CD4-positive, CD25-positive, alpha-beta regulatory T cell (primary cell): ENCODE data around the gene OR51V1. TPM values are rescaled to one million over a fixed set of nuclear protein-coding genes. Genes with fewer than 3 reads are reported as not detected.

Source experiments
- ATAC-seq, 2 donors: fragments of 150-1000 bp; cut with Tn5 transposase; one replicate each; pipeline ENCODE4 v1.10.0; 2021; ENCODE audit warnings: low read depth in 2 of 2, moderate number of reproducible peaks in 2 of 2, moderate library complexity in 1 of 2
- DNase-seq, 3 donors: peaks; one replicate each; pipeline versions ENCODE4 v3.0.0 to v3.0.0-alpha.2; 2012 to 2022; ENCODE audit warnings: mixed read lengths in 1 of 3
- H3K27ac ChIP-seq: one replicate; pipeline ENCODE4 v1.7.0; 2013; ENCODE audit warnings: mild to moderate bottlenecking, low read length; ENCODE audit not compliant: insufficient read depth, poor library complexity, severe bottlenecking
- H3K27me3 ChIP-seq: one replicate; pipeline ENCODE4 v1.7.0; 2013; ENCODE audit warnings: low read length; ENCODE audit not compliant: control insufficient read depth, insufficient read depth
- H3K36me3 ChIP-seq: one replicate; pipeline ENCODE4 v1.7.0; 2013; ENCODE audit warnings: mild to moderate bottlenecking, low read length, moderate library complexity; ENCODE audit not compliant: control insufficient read depth, insufficient read depth
- H3K4me1 ChIP-seq: 2 replicates; pipeline ENCODE4 v1.7.0; 2013; ENCODE audit warnings: mild to moderate bottlenecking, low read length; ENCODE audit not compliant: insufficient read depth, control insufficient read depth, poor library complexity, severe bottlenecking
- H3K4me3 ChIP-seq: one replicate; pipeline ENCODE4 v1.7.0; 2013; ENCODE audit warnings: low read depth, mild to moderate bottlenecking, low read length, moderate library complexity
- H3K9me3 ChIP-seq, 2 experiments: 1 replicate in 1 of 2; 2 replicates in 1 of 2; pipeline ENCODE4 v1.7.0; 2013; ENCODE audit warnings: low read length in 2 of 2, mild to moderate bottlenecking in 1 of 2, moderate library complexity in 1 of 2; ENCODE audit not compliant: control insufficient read depth in 2 of 2
- H3K27ac Mint-ChIP-seq, 3 donors: one replicate each; pipeline ENCODE4 v1.8.0; 2020 to 2022; ENCODE audit warnings: mild to moderate bottlenecking in 3 of 3, mixed read lengths in 3 of 3, moderate library complexity in 2 of 3
- H3K27me3 Mint-ChIP-seq: one replicate; pipeline ENCODE4 v1.8.0; 2022; ENCODE audit warnings: mild to moderate bottlenecking, mixed read lengths
- H3K36me3 Mint-ChIP-seq: one replicate; pipeline ENCODE4 v1.8.0; 2020; ENCODE audit warnings: mixed read lengths
- H3K4me1 Mint-ChIP-seq, 4 donors: one replicate each; pipeline ENCODE4 v1.8.0; 2020 to 2022; ENCODE audit warnings: mixed read lengths in 4 of 4, mild to moderate bottlenecking in 1 of 4
- H3K4me3 Mint-ChIP-seq, 4 donors: one replicate each; pipeline ENCODE4 v1.8.0; 2020 to 2022; ENCODE audit warnings: mild to moderate bottlenecking in 4 of 4, mixed read lengths in 4 of 4, moderate library complexity in 3 of 4
- H3K9me3 Mint-ChIP-seq, 7 donors: one replicate each; pipeline ENCODE4 v1.8.0; 2020 to 2022; ENCODE audit warnings: mixed read lengths in 7 of 7, mild to moderate bottlenecking in 3 of 7, moderate library complexity in 2 of 7
- polyA plus RNA-seq, 4 donors: library from polyadenylated mRNA; unstranded; fragments of 300-500 nt; fragmentation: Illumina TruSeq; gene quantifications; one replicate each; pipeline ENCODE4 v1.2.3, GENCODE V29; 2021
- total RNA-seq: library from RNA; stranded (reverse); gene quantifications from one replicate; pipeline ENCODE4 v1.2.3, GENCODE V29; 2022

The OR51V1 gene
- total and polyA plus RNA-seq, 5 donors from 2014 or later: not detected

DNA sequence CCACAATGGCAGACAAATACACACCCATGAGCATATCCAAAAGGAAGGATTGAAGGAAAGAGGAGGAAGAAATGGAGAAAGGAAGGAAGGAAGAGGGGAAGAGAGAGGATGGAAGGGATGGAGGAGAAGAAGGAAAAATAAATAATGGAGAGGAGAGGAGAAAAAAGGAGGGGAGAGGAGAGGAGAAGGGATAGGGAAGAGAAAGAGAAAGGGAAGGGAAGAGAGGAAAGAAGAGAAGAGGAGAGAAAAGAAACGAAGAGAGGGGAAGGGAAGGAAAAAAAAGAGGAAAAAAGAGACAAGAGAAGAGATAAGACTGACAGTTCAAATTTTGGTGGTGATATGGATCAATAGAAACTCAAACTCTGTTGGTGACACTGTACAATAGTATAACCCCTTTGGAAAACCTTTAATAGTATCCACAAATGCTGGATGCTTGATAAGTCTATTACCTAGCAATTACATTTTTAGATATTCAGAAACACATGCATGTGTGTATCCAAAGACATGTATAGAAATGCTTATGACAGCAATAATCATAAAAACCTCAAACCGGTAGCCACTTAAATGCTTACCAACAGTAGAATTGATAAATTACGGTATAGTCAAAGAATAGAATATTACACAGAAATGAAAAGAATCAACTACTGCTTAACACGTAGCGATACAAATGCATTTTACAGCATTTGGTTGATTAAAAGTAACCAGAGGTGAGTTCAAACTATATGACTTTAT, 35.0 kb upstream of the OR51V1 start:
- Histone ChIP-seq H3K4me3 (no peak overlapping the region), H3K36me3 (no peaks in the 10 kb centered on the region), H3K27me3 (no peaks in the 10 kb centered on the region), H3K27ac (no peak overlapping the region), H3K4me1 (no peaks in the 10 kb centered on the region), H3K9me3 (no peaks in the 10 kb centered on the region)
- no peak for DNase-seq
- H3K27me3 Mint-ChIP-seq: peaks cover 4% of the 10 kb centered on the region
- H3K36me3 Mint-ChIP-seq: no peaks in the 10 kb centered on the region
- no peak overlapping the region for H3K4me3 Mint-ChIP-seq
- H3K27ac Mint-ChIP-seq: no peak overlapping the region
- H3K9me3 Mint-ChIP-seq: peaks cover 0 to under 1% (median 0%) of the 10 kb centered on the region in 7 donors
- peaks cover 0 to 3% (median 0%) of the 10 kb centered on the region in 4 donors for H3K4me1 Mint-ChIP-seq
- no peak for ATAC-seq

DNA sequence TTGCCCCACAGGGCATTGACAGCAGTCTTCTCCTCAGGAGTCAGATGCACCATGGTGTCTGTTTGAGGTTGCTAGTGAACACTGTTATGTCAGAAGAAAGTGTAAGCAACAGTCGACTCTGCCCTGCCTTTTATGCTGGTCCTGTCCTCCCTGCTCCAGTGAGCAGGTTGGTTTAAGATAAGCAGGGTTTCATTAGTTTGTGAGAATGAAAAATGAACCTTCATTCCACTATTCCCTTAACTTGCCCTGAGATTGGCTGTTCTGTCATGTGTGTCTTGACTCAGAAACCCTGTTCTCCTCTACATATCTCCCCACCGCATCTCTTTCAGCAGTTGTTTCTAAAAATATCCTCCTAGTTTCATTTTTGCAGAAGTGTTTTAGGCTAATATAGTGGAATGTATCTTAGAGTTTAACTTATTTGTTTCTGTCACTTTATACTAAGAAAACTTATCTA, 33.9 kb upstream of the OR51V1 start, which contains the start of gene HBD:
HBD (minus strand) TSS at position 103 of the 454 bp plus-strand sequence; CDS start at position 53, 50 bp downstream.
- ATAC-seq: no peak
- H3K36me3 Mint-ChIP-seq: no peaks in the 10 kb centered on the region
- H3K27ac Mint-ChIP-seq: no peak within 1 kb of the TSS

DNA sequence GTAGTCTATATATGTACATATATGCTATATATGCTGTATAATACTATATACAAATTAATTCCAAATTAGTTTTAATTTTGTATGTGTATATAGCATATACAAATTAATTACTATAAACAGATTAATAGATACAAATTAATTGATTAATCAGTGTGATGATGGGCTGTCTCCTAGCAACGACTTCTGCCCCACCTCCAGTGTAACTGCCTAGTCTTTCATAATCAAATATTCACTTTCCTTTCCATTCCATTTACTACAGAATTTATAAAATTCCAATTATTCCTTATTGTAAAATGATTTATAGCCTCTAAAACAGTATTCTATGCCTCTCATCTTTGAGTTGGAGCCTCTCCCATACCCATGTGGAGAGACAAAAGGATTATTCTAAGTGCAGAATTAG, 32.8 kb upstream of the OR51V1 start:
- Mint-ChIP-seq H3K4me3 (no peak overlapping the region), H3K27ac (no peak overlapping the region), H3K9me3 (peaks cover 0 to 2% (median 0%) of the 10 kb centered on the region in 7 donors), H3K27me3 (peaks cover 5% of the 10 kb centered on the region), H3K4me1 (peaks cover 0 to 3% (median 0%) of the 10 kb centered on the region in 4 donors), H3K36me3 (no peaks in the 10 kb centered on the region)
- no peaks in the 10 kb centered on the region for H3K27me3 ChIP-seq
- H3K9me3 ChIP-seq: no peaks in the 10 kb centered on the region
- H3K4me3 ChIP-seq: no peak overlapping the region
- H3K4me1 ChIP-seq: no peaks in the 10 kb centered on the region
- H3K36me3 ChIP-seq: no peaks in the 10 kb centered on the region
- ATAC-seq (no peak), DNase-seq (no peak)
- no peak overlapping the region for H3K27ac ChIP-seq

More for the DNA sequence above, 33.9 kb upstream of the OR51V1 start, which contains the start of gene HBD:
- no peak within 1 kb of the TSS for H3K27ac ChIP-seq
- H3K27me3 ChIP-seq: no peaks in the 10 kb centered on the region
- H3K9me3 ChIP-seq: no peaks in the 10 kb centered on the region
- Mint-ChIP-seq H3K4me1 (peaks cover 0 to 3% (median 0%) of the 10 kb centered on the region in 4 donors), H3K27me3 (peaks cover 5% of the 10 kb centered on the region), H3K4me3 (no peak within 1 kb of the TSS), H3K9me3 (peaks cover 0 to 2% (median 0%) of the 10 kb centered on the region in 7 donors)
- H3K4me3 ChIP-seq: no peak within 1 kb of the TSS
- no peaks in the 10 kb centered on the region for H3K4me1 ChIP-seq
- H3K36me3 ChIP-seq: no peaks in the 10 kb centered on the region
- DNase-seq: no peak

DNA sequence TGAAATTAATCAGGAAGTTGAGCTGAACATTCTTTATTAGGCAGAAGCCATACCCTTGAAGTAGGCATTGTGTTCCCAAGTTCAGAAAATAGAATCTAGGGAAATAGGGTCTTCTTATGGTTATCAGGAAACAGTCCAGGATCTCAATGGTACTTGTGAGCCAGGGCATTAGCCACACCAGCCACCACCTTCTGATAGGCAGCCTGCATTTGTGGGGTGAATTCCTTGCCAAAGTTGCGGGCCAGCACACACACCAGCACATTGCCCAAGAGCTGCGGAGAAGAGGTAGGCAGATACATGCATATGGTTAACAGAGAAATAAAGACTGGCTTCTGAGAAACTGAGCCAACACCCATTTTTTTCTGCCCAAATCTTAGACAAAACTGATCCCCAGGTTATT, 32.3 kb upstream of the OR51V1 start:
- Mint-ChIP-seq H3K36me3 (no peaks in the 10 kb centered on the region), H3K27me3 (peaks cover 5% of the 10 kb centered on the region), H3K4me3 (no peak overlapping the region), H3K27ac (no peak overlapping the region), H3K9me3 (peaks cover 0 to 2% (median 0%) of the 10 kb centered on the region in 7 donors), H3K4me1 (peaks cover 0 to 3% (median 0%) of the 10 kb centered on the region in 4 donors)
- Histone ChIP-seq H3K4me1 (no peaks in the 10 kb centered on the region), H3K36me3 (no peaks in the 10 kb centered on the region), H3K27me3 (no peaks in the 10 kb centered on the region), H3K9me3 (no peaks in the 10 kb centered on the region), H3K27ac (no peak overlapping the region), H3K4me3 (no peak overlapping the region)
- DNase-seq (no peak), ATAC-seq (no peak)

DNA sequence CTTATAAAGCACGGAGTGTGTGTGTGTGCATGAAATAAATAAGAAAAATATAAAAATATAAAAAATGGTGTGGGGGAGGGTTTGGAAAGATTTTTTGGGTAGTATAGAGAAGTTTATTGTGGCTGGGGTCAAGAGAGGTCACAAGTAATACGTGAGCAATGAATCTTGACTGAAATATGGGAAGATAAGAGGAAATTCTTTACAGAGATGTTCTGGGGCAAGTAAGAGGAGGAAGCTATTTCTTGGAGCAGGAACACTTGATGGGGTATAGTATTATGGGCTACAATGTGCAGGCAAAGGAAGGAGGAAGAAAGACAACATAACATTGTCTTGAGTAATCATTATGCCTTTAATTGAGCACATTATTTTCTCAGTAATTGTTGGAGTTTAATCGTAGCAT, 31.7 kb upstream of the OR51V1 start:
- Histone ChIP-seq H3K4me1 (no peaks in the 10 kb centered on the region), H3K9me3 (no peaks in the 10 kb centered on the region), H3K4me3 (no peak overlapping the region), H3K27me3 (no peaks in the 10 kb centered on the region), H3K27ac (no peak overlapping the region), H3K36me3 (no peaks in the 10 kb centered on the region)
- ATAC-seq (no peak), DNase-seq (no peak)
- H3K4me1 Mint-ChIP-seq: peaks cover 0 to 3% (median 0%) of the 10 kb centered on the region in 4 donors
- H3K9me3 Mint-ChIP-seq: peaks cover 0 to 3% (median 0%) of the 10 kb centered on the region in 7 donors
- no peaks in the 10 kb centered on the region for H3K36me3 Mint-ChIP-seq
- H3K27ac Mint-ChIP-seq: no peak overlapping the region
- peaks cover 5% of the 10 kb centered on the region for H3K27me3 Mint-ChIP-seq
- no peak overlapping the region for H3K4me3 Mint-ChIP-seq

DNA sequence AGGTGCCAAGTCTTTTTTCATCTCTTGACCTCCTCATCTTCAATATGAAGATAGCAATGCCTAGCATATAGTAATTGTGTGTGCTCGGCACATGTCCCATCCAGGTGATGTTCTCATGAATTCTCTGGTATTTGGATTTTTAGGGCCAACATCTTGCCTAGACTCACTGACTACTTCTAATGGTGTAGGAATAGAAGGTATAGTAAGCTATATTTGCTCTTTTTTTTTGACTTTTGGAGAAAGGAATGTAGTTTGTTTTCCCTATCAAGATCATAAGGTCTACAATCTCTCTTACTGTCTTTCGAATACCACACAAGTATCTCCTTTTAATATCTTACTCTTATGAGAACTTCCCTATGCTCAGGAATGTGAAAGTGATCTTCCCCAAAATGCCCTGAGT, 30.6 kb upstream of the OR51V1 start:
- H3K27me3 ChIP-seq: no peaks in the 10 kb centered on the region
- H3K36me3 ChIP-seq: peaks cover 3% of the 10 kb centered on the region
- H3K4me3 Mint-ChIP-seq: no peak overlapping the region
- H3K4me3 ChIP-seq: no peak overlapping the region
- H3K9me3 Mint-ChIP-seq: peaks cover 0 to 3% (median 0%) of the 10 kb centered on the region in 7 donors
- H3K27ac ChIP-seq: no peak overlapping the region
- peaks cover 2% of the 10 kb centered on the region for H3K4me1 ChIP-seq
- H3K4me1 Mint-ChIP-seq: peaks cover 0 to 3% (median 0%) of the 10 kb centered on the region in 4 donors
- H3K27ac Mint-ChIP-seq: no peak overlapping the region
- ATAC-seq: no peak
- peaks cover 5% of the 10 kb centered on the region for H3K27me3 Mint-ChIP-seq
- H3K9me3 ChIP-seq: no peaks in the 10 kb centered on the region
- DNase-seq: no peak
- H3K36me3 Mint-ChIP-seq: no peaks in the 10 kb centered on the region

DNA sequence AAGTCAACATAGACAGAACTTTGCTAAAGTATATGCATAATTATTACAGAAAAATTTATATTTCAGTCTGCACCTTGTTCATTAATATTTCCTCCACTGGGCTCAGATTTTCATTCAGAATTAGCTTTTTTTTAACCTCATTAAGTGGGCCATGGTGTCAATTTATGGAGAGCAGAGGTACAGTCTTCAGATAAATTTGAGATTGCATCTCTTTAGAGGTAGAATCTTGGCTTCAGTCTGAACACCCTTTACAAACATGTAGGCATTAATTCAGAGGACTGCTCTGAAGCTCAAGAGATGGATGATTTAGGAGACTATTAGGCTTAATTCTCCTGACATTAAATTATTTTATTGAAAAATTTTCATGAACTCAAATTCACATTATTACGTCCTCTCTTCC, 29.8 kb upstream of the OR51V1 start:
- ATAC-seq (no peak), DNase-seq (no peak)
- Mint-ChIP-seq H3K27me3 (peaks cover 5% of the 10 kb centered on the region), H3K4me3 (no peak overlapping the region), H3K4me1 (peaks cover 0 to 3% (median 0%) of the 10 kb centered on the region in 4 donors), H3K27ac (no peak overlapping the region), H3K9me3 (peaks cover 0 to 3% (median 0%) of the 10 kb centered on the region in 7 donors), H3K36me3 (no peaks in the 10 kb centered on the region)
- Histone ChIP-seq H3K36me3 (peaks cover 8% of the 10 kb centered on the region), H3K4me1 (peaks cover 10% of the 10 kb centered on the region), H3K9me3 (peaks cover 4 to 7% of the 10 kb centered on the region in 2 experiments), H3K27ac (no peak overlapping the region), H3K27me3 (peaks cover 5% of the 10 kb centered on the region), H3K4me3 (no peak overlapping the region)
